ENCODE data around the gene PALM. TPM values are rescaled to one million over a fixed set of nuclear protein-coding genes. Genes with fewer than 3 reads are reported as not detected.

PALM gene
- total RNA-seq, 2 experiments from 2014 or later, result 1.2 TPM; not detected in 1

DNA sequence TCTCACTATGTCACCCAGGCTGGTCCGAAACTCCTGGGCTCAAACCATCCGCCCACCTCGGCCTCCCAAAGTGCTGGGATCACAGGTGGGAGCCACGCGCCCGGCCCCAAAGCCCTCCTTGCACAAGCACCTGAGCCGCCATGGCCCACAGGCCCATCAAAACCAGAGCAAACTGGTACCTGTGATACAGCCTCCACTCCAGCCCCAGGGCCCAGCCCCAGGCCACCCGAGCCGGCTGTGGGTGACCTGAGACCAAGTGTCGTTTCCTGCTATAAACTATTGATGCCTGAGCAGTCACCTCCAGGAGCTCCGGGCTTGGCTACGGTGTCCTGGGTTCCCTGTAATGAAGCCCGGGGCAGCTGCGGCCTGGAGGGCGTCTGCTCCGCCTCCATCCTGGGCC lies 78.8 kb downstream of the PALM start:
- H2AFZ ChIP-seq (ENCODE audit: low read length), result no peak overlapping the region
- no peak overlapping the region for H3K4me3 ChIP-seq (ENCODE audit: low read depth, low read length, poor library complexity, severe bottlenecking)
- H3K4me1 ChIP-seq (ENCODE audit: insufficient read depth, low read length, poor library complexity, severe bottlenecking), result no peaks in the 10 kb centered on the region
- H3K27ac ChIP-seq (ENCODE audit: low read depth, low read length, poor library complexity, severe bottlenecking), result no peak overlapping the region
- no peaks in the 10 kb centered on the region for H3K36me3 ChIP-seq (ENCODE audit: insufficient read depth, low read length)
- H4K20me1 ChIP-seq (ENCODE audit: insufficient read depth, low read length), result no peaks in the 10 kb centered on the region
- BruUV-seq (replicated peaks), result no TSS peak
- CTCF ChIA-PET (ENCODE audit: unreplicated experiment), result no interaction called here
- H3K79me2 ChIP-seq (ENCODE audit: insufficient read depth, low read depth, low read length), result no peaks in the 10 kb centered on the region
- intact Hi-C loops (cut with micrococcal nuclease; ENCODE audit: unreplicated experiment), result no loop called here
- H3K4me2 ChIP-seq (ENCODE audit: low read length), result no peak overlapping the region
- DNase-seq (ENCODE audit: low spot score), result no peak
- POLR2A ChIA-PET, result no interaction called here
- no peaks in the 10 kb centered on the region for H3K9me2 ChIP-seq (ENCODE audit: insufficient read depth, low read length)
- no peaks in the 10 kb centered on the region for H3K9me3 ChIP-seq (ENCODE audit: low read length)
- TF ChIP-seq EZH2phosphoT487 (IDR thresholded peaks at IDR 0.05; ENCODE audit: borderline replicate concordance, low read depth, low read length), result no peak
- TF ChIP-seq, protein P1, sequence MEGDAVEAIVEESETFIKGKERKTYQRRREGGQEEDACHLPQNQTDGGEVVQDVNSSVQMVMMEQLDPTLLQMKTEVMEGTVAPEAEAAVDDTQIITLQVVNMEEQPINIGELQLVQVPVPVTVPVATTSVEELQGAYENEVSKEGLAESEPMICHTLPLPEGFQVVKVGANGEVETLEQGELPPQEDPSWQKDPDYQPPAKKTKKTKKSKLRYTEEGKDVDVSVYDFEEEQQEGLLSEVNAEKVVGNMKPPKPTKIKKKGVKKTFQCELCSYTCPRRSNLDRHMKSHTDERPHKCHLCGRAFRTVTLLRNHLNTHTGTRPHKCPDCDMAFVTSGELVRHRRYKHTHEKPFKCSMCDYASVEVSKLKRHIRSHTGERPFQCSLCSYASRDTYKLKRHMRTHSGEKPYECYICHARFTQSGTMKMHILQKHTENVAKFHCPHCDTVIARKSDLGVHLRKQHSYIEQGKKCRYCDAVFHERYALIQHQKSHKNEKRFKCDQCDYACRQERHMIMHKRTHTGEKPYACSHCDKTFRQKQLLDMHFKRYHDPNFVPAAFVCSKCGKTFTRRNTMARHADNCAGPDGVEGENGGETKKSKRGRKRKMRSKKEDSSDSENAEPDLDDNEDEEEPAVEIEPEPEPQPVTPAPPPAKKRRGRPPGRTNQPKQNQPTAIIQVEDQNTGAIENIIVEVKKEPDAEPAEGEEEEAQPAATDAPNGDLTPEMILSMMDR (conservative IDR thresholded peaks at IDR 0.05; ENCODE audit: low read length), result no peak

DNA sequence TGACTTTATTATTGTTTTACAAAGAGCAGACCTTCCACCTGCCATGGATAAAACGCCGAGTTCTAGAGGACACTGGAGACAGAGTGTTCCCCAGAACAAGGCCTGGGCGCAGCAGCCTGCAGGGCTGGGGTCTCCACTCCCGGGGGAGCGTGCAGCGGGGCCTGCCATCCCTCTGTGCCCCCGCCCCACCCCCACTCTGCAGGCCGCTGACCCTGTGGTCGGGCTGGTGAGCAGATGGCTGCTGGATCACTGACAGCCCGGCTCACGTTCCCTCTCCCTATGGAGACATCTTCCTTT lies 79.9 kb downstream of the PALM start:
- Histone ChIP-seq H3K4me1 (ENCODE audit: insufficient read depth, low read length, poor library complexity, severe bottlenecking) (no peaks in the 10 kb centered on the region), H3K9me3 (ENCODE audit: low read length) (no peaks in the 10 kb centered on the region), H3K27ac (ENCODE audit: low read depth, low read length, poor library complexity, severe bottlenecking) (no peak overlapping the region), H3K9me2 (ENCODE audit: insufficient read depth, low read length) (no peaks in the 10 kb centered on the region), H2AFZ (ENCODE audit: low read length) (no peak overlapping the region), H4K20me1 (ENCODE audit: insufficient read depth, low read length) (no peaks in the 10 kb centered on the region), H3K4me3 (ENCODE audit: low read depth, low read length, poor library complexity, severe bottlenecking) (no peak overlapping the region), H3K36me3 (ENCODE audit: insufficient read depth, low read length) (no peaks in the 10 kb centered on the region), H3K4me2 (ENCODE audit: low read length) (no peak overlapping the region), H3K79me2 (ENCODE audit: insufficient read depth, low read depth, low read length) (no peaks in the 10 kb centered on the region)
- no peak for TF ChIP-seq EZH2phosphoT487 (IDR thresholded peaks at IDR 0.05; ENCODE audit: borderline replicate concordance, low read depth, low read length)
- TF ChIP-seq, protein P1 (conservative IDR thresholded peaks at IDR 0.05; ENCODE audit: low read length), result no peak
- no TSS peak for BruUV-seq (replicated peaks)
- intact Hi-C loops (cut with micrococcal nuclease; ENCODE audit: unreplicated experiment), result no loop called here
- POLR2A ChIA-PET, result no interaction called here
- CTCF ChIA-PET (ENCODE audit: unreplicated experiment), result no interaction called here
- DNase-seq (ENCODE audit: low spot score), result no peak

DNA sequence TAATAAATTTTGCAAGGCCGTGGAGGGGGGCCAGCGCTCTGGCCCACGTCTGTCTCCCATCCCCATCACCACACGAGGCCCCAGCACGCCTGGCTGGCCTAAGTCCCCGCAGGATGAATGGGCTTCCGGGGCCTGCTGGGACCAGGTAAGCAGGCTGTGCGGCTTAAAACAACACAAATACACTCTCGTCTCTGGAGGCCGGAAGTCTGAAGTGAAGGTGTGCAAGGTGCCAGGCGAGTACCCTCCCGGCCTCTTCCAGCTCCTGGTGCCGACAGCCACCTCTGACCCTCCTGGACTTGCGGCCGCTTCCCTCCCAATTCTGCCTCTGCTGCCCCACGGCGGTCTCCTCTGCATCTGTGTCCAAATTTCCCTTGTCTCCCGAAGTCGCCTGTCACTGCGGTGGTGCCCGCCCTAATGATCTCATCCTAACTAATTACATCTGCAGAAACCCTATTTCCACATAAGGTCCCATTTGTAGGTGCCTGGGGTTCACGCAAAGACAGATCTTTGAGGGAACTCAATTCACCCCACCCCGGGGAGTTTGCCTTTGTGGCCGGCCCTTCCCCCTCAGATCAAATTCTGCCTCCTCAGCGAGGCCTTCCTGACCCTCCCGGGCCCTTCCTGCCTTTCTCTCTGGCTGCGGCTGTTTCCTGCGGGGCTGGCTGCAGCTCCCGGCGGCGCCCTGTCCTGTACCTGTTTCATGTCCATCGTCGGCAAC lies 80.4 kb downstream of the PALM start:
- Histone ChIP-seq H3K9me2 (ENCODE audit: insufficient read depth, low read length) (no peaks in the 10 kb centered on the region), H3K9me3 (ENCODE audit: low read length) (no peaks in the 10 kb centered on the region), H3K4me2 (ENCODE audit: low read length) (no peak overlapping the region), H2AFZ (ENCODE audit: low read length) (no peak overlapping the region), H3K4me3 (ENCODE audit: low read depth, low read length, poor library complexity, severe bottlenecking) (no peak overlapping the region), H4K20me1 (ENCODE audit: insufficient read depth, low read length) (no peaks in the 10 kb centered on the region), H3K79me2 (ENCODE audit: insufficient read depth, low read depth, low read length) (no peaks in the 10 kb centered on the region), H3K4me1 (ENCODE audit: insufficient read depth, low read length, poor library complexity, severe bottlenecking) (no peaks in the 10 kb centered on the region), H3K27ac (ENCODE audit: low read depth, low read length, poor library complexity, severe bottlenecking) (no peak overlapping the region), H3K36me3 (ENCODE audit: insufficient read depth, low read length) (no peaks in the 10 kb centered on the region)
- no peak for TF ChIP-seq EZH2phosphoT487 (IDR thresholded peaks at IDR 0.05; ENCODE audit: borderline replicate concordance, low read depth, low read length)
- TF ChIP-seq, protein P1 (conservative IDR thresholded peaks at IDR 0.05; ENCODE audit: low read length), result no peak
- ChIA-PET CTCF (ENCODE audit: unreplicated experiment) (no interaction called here), POLR2A (no interaction called here)
- no TSS peak for BruUV-seq (replicated peaks)
- no peak for DNase-seq (ENCODE audit: low spot score)
- intact Hi-C loops (cut with micrococcal nuclease; ENCODE audit: unreplicated experiment), result no loop called here
